ENCODE results near the gene SPANXB1.
"Not testable (repeated sequence)": the region's sequence is repeated elsewhere in the genome, so short reads cannot be mapped to it uniquely, and the experiment has no call there.

The SPANXB1 gene

DNA sequence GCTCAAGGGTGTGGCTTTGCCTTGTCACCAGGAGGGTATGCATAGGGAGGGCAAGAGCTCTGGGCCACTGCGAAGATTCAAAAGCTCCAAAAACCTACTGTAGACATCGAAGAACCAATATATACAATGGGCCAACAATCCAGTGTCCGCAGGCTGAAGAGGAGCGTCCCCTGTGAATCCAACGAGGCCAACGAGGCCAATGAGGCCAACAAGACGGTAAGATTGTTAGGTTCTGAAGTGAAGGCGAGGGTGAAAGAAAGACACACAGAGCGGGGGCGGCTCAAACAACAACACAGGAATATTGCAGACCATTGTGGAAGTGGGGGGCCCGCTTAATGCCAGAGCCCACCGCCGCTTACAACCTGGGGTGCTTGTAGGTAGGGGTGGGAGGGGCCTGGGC, at the start of gene SPANXB1:
Gene SPANXB1, plus strand, starts transcription at position 27 of the 400 bp plus-strand sequence. Its CDS starts 100 bp downstream, at position 127.
- H3K27me3 ChIP-seq (ENCODE audit: control insufficient read depth in 2 of 2, insufficient read depth in 2 of 2, low read length in 2 of 2); H3K4me3 ChIP-seq (ENCODE audit: low read length in 2 of 2); H3K9ac ChIP-seq (ENCODE audit: low read depth in 1 of 2, low read length in 2 of 2); H3K9me3 ChIP-seq (ENCODE audit: control insufficient read depth in 2 of 2, low read length in 2 of 2); H3K36me3 ChIP-seq (ENCODE audit: control insufficient read depth in 2 of 2, insufficient read depth in 2 of 2, low read length in 2 of 2); H3K4me1 ChIP-seq (ENCODE audit: control insufficient read depth in 2 of 2, insufficient read depth in 2 of 2, low read length in 2 of 2); H3K27ac ChIP-seq (ENCODE audit: low read depth in 2 of 2, low read length in 2 of 2): not testable (repeated sequence)

- no peak overlapping the region for H3K9ac ChIP-seq (ENCODE audit: low read depth in 1 of 2, low read length in 2 of 2)
- H3K36me3 ChIP-seq (ENCODE audit: control insufficient read depth in 2 of 2, insufficient read depth in 2 of 2, low read length in 2 of 2), result no peaks in the 10 kb centered on the region
- H3K4me1 ChIP-seq (ENCODE audit: control insufficient read depth in 2 of 2, insufficient read depth in 2 of 2, low read length in 2 of 2), result no peaks in the 10 kb centered on the region
- H3K27me3 ChIP-seq (ENCODE audit: control insufficient read depth in 2 of 2, insufficient read depth in 2 of 2, low read length in 2 of 2), result no peaks in the 10 kb centered on the region
- H3K9me3 ChIP-seq (ENCODE audit: control insufficient read depth in 2 of 2, low read length in 2 of 2), result peaks cover 0 to 3% of the 10 kb centered on the region in 2 donors
- H3K27ac ChIP-seq (ENCODE audit: low read depth in 2 of 2, low read length in 2 of 2), result no peak overlapping the region
- H3K4me3 ChIP-seq (ENCODE audit: low read length in 2 of 2), result no peak overlapping the region
These were observed 35.4 kb upstream of the SPANXB1 start for GRCh38 chrX:140967036-140967435.

DNA sequence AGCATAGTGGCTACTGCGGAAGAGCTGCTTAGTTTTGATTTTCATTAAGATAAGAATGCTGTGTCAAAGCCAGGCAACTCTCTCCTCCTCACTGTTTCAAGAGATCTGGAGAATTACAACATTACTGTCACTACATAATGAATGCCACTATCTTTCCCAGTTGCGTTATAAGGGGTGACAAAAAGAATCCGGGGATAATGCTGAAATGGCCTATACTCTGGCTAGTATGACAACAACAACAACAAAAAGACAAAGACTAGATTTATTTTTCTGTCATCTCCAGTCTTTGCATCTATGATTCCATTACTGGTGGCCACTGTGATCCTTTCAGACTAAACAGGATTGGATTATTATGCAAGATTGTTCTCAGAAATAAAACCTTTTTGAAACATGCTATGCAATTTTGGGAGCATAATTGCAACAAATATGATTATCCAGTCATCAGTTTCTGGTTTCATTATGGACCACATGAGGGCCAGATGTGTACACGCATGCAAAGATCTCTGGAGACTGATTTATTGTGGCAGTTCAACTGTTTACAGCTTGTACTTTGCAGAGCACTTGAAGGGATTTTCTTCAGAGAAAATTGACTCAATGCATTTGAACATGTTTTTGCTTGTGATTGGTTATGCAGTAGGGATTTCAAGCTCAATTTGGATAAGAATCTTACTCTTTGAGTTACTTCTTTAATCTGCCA, 31.1 kb upstream of the SPANXB1 start:
- Histone ChIP-seq H3K27me3 (ENCODE audit: control insufficient read depth in 2 of 2, insufficient read depth in 2 of 2, low read length in 2 of 2) (no peaks in the 10 kb centered on the region), H3K9me3 (ENCODE audit: control insufficient read depth in 2 of 2, low read length in 2 of 2) (no peaks in the 10 kb centered on the region), H3K9ac (ENCODE audit: low read depth in 1 of 2, low read length in 2 of 2) (no peak overlapping the region), H3K4me3 (ENCODE audit: low read length in 2 of 2) (no peak overlapping the region), H3K4me1 (ENCODE audit: control insufficient read depth in 2 of 2, insufficient read depth in 2 of 2, low read length in 2 of 2) (no peaks in the 10 kb centered on the region), H3K36me3 (ENCODE audit: control insufficient read depth in 2 of 2, insufficient read depth in 2 of 2, low read length in 2 of 2) (no peaks in the 10 kb centered on the region), H3K27ac (ENCODE audit: low read depth in 2 of 2, low read length in 2 of 2) (no peak overlapping the region)

DNA sequence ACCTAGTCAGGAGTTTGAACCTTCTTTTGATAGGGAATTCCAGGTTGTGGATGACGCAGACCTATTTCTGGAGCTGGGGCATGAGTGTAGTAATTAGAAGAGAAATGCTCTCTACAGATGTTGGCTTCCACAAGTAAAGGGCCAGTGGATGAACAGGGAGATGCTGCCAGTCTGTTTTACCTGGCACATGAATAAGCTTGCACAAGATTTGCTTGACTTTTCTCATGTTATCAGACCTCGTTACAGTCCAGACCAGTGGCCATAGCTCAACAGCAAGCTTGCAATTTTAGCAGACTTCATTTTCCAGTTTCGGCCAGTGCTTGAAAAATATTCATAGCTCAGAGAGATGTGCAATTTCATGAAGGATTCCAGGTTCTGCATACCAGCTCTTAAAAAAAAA, 26.9 kb upstream of the SPANXB1 start:
- Histone ChIP-seq H3K4me1 (ENCODE audit: control insufficient read depth in 2 of 2, insufficient read depth in 2 of 2, low read length in 2 of 2) (no peaks in the 10 kb centered on the region), H3K4me3 (ENCODE audit: low read length in 2 of 2) (no peak overlapping the region), H3K9ac (ENCODE audit: low read depth in 1 of 2, low read length in 2 of 2) (no peak overlapping the region), H3K27me3 (ENCODE audit: control insufficient read depth in 2 of 2, insufficient read depth in 2 of 2, low read length in 2 of 2) (no peaks in the 10 kb centered on the region), H3K36me3 (ENCODE audit: control insufficient read depth in 2 of 2, insufficient read depth in 2 of 2, low read length in 2 of 2) (no peaks in the 10 kb centered on the region), H3K27ac (ENCODE audit: low read depth in 2 of 2, low read length in 2 of 2) (no peak overlapping the region), H3K9me3 (ENCODE audit: control insufficient read depth in 2 of 2, low read length in 2 of 2) (no peaks in the 10 kb centered on the region)

DNA sequence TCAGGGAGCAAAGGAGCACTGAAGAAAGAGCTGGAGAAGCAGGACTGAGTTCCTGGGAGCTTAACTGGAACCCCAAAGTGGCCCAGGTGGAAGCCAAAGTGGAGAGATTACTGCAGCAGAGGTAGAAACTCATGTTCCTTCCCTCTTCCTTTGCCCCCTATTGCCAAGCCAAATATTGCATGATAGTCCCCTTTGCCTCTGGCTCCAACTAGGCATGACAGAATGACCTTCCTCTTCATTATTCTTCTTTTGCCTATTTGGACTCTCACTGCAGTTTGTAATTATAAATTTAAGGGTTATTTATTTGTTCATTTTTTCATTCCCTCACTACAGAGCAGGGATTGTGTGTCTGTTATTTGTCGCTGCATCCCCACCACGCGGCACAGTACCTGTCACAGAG, 22.1 kb upstream of the SPANXB1 start:
- H3K27me3 ChIP-seq (ENCODE audit: control insufficient read depth in 2 of 2, insufficient read depth in 2 of 2, low read length in 2 of 2), result no peaks in the 10 kb centered on the region
- no peak overlapping the region for H3K4me3 ChIP-seq (ENCODE audit: low read length in 2 of 2)
- H3K4me1 ChIP-seq (ENCODE audit: control insufficient read depth in 2 of 2, insufficient read depth in 2 of 2, low read length in 2 of 2), result no peaks in the 10 kb centered on the region
- no peaks in the 10 kb centered on the region for H3K9me3 ChIP-seq (ENCODE audit: control insufficient read depth in 2 of 2, low read length in 2 of 2)
- no peak overlapping the region for H3K27ac ChIP-seq (ENCODE audit: low read depth in 2 of 2, low read length in 2 of 2)
- H3K9ac ChIP-seq (ENCODE audit: low read depth in 1 of 2, low read length in 2 of 2), result no peak overlapping the region
- no peaks in the 10 kb centered on the region for H3K36me3 ChIP-seq (ENCODE audit: control insufficient read depth in 2 of 2, insufficient read depth in 2 of 2, low read length in 2 of 2)

DNA sequence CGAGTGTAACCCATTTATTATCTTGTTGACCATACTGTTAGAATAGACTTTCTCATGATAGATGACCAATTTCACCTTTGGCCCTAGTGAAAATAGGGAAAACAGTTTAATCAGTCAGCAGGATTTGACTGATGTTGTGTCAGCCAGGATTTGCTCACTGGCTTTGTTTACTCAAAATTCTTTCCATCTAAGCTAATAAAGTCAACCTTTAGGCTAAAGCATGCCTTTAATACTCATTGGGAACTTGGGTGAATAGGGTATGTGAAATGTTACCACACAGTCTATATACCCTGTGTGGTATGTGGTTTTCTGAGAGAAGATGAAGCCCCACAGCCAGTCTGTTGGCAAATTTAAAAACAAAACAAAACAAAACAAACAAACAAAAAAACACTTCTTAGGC, 18.7 kb upstream of the SPANXB1 start:
- no peaks in the 10 kb centered on the region for H3K27me3 ChIP-seq (ENCODE audit: control insufficient read depth in 2 of 2, insufficient read depth in 2 of 2, low read length in 2 of 2)
- H3K9me3 ChIP-seq (ENCODE audit: control insufficient read depth in 2 of 2, low read length in 2 of 2), result no peaks in the 10 kb centered on the region
- no peak overlapping the region for H3K9ac ChIP-seq (ENCODE audit: low read depth in 1 of 2, low read length in 2 of 2)
- no peaks in the 10 kb centered on the region for H3K36me3 ChIP-seq (ENCODE audit: control insufficient read depth in 2 of 2, insufficient read depth in 2 of 2, low read length in 2 of 2)
- no peak overlapping the region for H3K27ac ChIP-seq (ENCODE audit: low read depth in 2 of 2, low read length in 2 of 2)
- H3K4me1 ChIP-seq (ENCODE audit: control insufficient read depth in 2 of 2, insufficient read depth in 2 of 2, low read length in 2 of 2), result no peaks in the 10 kb centered on the region
- no peak overlapping the region for H3K4me3 ChIP-seq (ENCODE audit: low read length in 2 of 2)

GRCh38 chrX:141005243-141005642, 2.8 kb downstream of the SPANXB1 start:
- H3K36me3 ChIP-seq (ENCODE audit: control insufficient read depth in 2 of 2, insufficient read depth in 2 of 2, low read length in 2 of 2); H3K4me1 ChIP-seq (ENCODE audit: control insufficient read depth in 2 of 2, insufficient read depth in 2 of 2, low read length in 2 of 2); H3K4me3 ChIP-seq (ENCODE audit: low read length in 2 of 2); H3K27ac ChIP-seq (ENCODE audit: low read depth in 2 of 2, low read length in 2 of 2); H3K27me3 ChIP-seq (ENCODE audit: control insufficient read depth in 2 of 2, insufficient read depth in 2 of 2, low read length in 2 of 2); H3K9me3 ChIP-seq (ENCODE audit: control insufficient read depth in 2 of 2, low read length in 2 of 2); H3K9ac ChIP-seq (ENCODE audit: low read depth in 1 of 2, low read length in 2 of 2): not testable (repeated sequence)

DNA sequence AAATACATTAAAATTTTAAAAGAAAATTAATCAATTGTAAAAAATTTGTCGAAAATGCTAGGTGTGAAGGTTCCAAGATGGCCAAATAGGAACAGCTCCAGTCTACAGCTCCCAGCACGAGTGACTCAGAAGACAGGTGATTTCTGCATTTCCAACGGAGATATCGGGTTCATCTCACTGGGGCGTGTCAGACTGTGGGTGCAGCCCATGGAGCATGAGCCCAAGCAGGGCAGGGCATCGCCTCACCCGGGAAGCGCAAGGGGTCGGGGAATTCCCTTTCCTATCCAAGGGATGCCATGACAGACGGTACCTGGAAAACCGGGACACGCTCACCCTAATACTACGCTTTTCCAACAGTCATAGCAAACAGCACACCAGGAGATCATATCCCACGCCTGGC, 41.9 kb downstream of the SPANXB1 start:
- H3K9me3 ChIP-seq (ENCODE audit: control insufficient read depth in 2 of 2, low read length in 2 of 2); H3K9ac ChIP-seq (ENCODE audit: low read depth in 1 of 2, low read length in 2 of 2); H3K36me3 ChIP-seq (ENCODE audit: control insufficient read depth in 2 of 2, insufficient read depth in 2 of 2, low read length in 2 of 2); H3K4me1 ChIP-seq (ENCODE audit: control insufficient read depth in 2 of 2, insufficient read depth in 2 of 2, low read length in 2 of 2); H3K4me3 ChIP-seq (ENCODE audit: low read length in 2 of 2); H3K27ac ChIP-seq (ENCODE audit: low read depth in 2 of 2, low read length in 2 of 2); H3K27me3 ChIP-seq (ENCODE audit: control insufficient read depth in 2 of 2, insufficient read depth in 2 of 2, low read length in 2 of 2): not testable (repeated sequence)

GRCh38 chrX:141049878-141050277, 47.5 kb downstream of the SPANXB1 start:
- H3K4me3 ChIP-seq (ENCODE audit: low read length in 2 of 2); H3K4me1 ChIP-seq (ENCODE audit: control insufficient read depth in 2 of 2, insufficient read depth in 2 of 2, low read length in 2 of 2); H3K9ac ChIP-seq (ENCODE audit: low read depth in 1 of 2, low read length in 2 of 2); H3K36me3 ChIP-seq (ENCODE audit: control insufficient read depth in 2 of 2, insufficient read depth in 2 of 2, low read length in 2 of 2); H3K27me3 ChIP-seq (ENCODE audit: control insufficient read depth in 2 of 2, insufficient read depth in 2 of 2, low read length in 2 of 2); H3K9me3 ChIP-seq (ENCODE audit: control insufficient read depth in 2 of 2, low read length in 2 of 2); H3K27ac ChIP-seq (ENCODE audit: low read depth in 2 of 2, low read length in 2 of 2): not testable (repeated sequence)

- not testable (repeated sequence) for H3K9ac ChIP-seq (ENCODE audit: low read depth in 1 of 2, low read length in 2 of 2); H3K9me3 ChIP-seq (ENCODE audit: control insufficient read depth in 2 of 2, low read length in 2 of 2); H3K4me1 ChIP-seq (ENCODE audit: control insufficient read depth in 2 of 2, insufficient read depth in 2 of 2, low read length in 2 of 2); H3K36me3 ChIP-seq (ENCODE audit: control insufficient read depth in 2 of 2, insufficient read depth in 2 of 2, low read length in 2 of 2); H3K27me3 ChIP-seq (ENCODE audit: control insufficient read depth in 2 of 2, insufficient read depth in 2 of 2, low read length in 2 of 2); H3K4me3 ChIP-seq (ENCODE audit: low read length in 2 of 2); H3K27ac ChIP-seq (ENCODE audit: low read depth in 2 of 2, low read length in 2 of 2)
These were observed 49.7 kb downstream of the SPANXB1 start for GRCh38 chrX:141052098-141052497.
